Osteocyte (in vitro differentiated cells): Measurements from ENCODE around the gene TMEM175. TPM values are rescaled to one million over a fixed set of nuclear protein-coding genes. Genes with fewer than 3 reads are reported as not detected.
"Not testable (repeated sequence)": the region's sequence is repeated elsewhere in the genome, so short reads cannot be mapped to it uniquely, and the experiment has no call there.

Experiments
- DNase-seq: peaks from one replicate; pipeline ENCODE4 v3.0.0; 2021; ENCODE audit warnings: mixed read lengths; ENCODE audit not compliant: unreplicated experiment; ENCODE audit errors: extremely low spot score
- H3K27ac Mint-ChIP-seq: one replicate; pipeline ENCODE4 v1.8.0; 2021; ENCODE audit warnings: mild to moderate bottlenecking, mixed read lengths; ENCODE audit not compliant: unreplicated experiment
- H3K27me3 Mint-ChIP-seq: one replicate; pipeline ENCODE4 v1.8.0; 2021; ENCODE audit warnings: mixed read lengths; ENCODE audit not compliant: unreplicated experiment
- H3K36me3 Mint-ChIP-seq: one replicate; pipeline ENCODE4 v1.8.0; 2021; ENCODE audit warnings: mixed read lengths; ENCODE audit not compliant: unreplicated experiment
- H3K4me1 Mint-ChIP-seq: one replicate; pipeline ENCODE4 v1.8.0; 2021; ENCODE audit warnings: mixed read lengths; ENCODE audit not compliant: unreplicated experiment
- H3K4me3 Mint-ChIP-seq: one replicate; pipeline ENCODE4 v1.8.0; 2021; ENCODE audit warnings: mild to moderate bottlenecking, moderate library complexity, mixed read lengths; ENCODE audit not compliant: unreplicated experiment
- H3K9me3 Mint-ChIP-seq: one replicate; pipeline ENCODE4 v1.8.0; 2021; ENCODE audit warnings: mixed read lengths; ENCODE audit not compliant: unreplicated experiment
- CTCF ChIP-seq: fragments of 200-600 bp; sonication (generic); IDR thresholded peaks from 2 replicates; pipeline ENCODE4 v1.5.0; 2021; ENCODE audit warnings: antibody characterized with exemption, mild to moderate bottlenecking, moderate library complexity
- total RNA-seq: library from RNA; stranded (reverse); gene quantifications from 2 replicates; pipeline ENCODE4 v1.2.1, GENCODE V29; 2021

The TMEM175 gene
- total RNA-seq, 1 donor from 2014 or later, result 39.7 TPM

GRCh38 chr4:971666-972500 is 39.6 kb downstream of the TMEM175 start:
- Mint-ChIP-seq H3K27ac (no peak overlapping the region), H3K9me3 (no peaks in the 10 kb centered on the region), H3K4me1 (peaks cover 7% of the 10 kb centered on the region), H3K4me3 (peak overlapping the region; percentile 67), H3K36me3 (no peaks in the 10 kb centered on the region), H3K27me3 (no peaks in the 10 kb centered on the region)
- no peak for DNase-seq
- no peak for TF ChIP-seq CTCF

- no peaks in the 10 kb centered on the region for H3K27me3 Mint-ChIP-seq
- peak overlapping the region; percentile 67 for H3K4me3 Mint-ChIP-seq
- no peak for TF ChIP-seq CTCF
- H3K27ac Mint-ChIP-seq, result no peak overlapping the region
- H3K4me1 Mint-ChIP-seq, result peaks cover 7% of the 10 kb centered on the region
- H3K36me3 Mint-ChIP-seq, result no peaks in the 10 kb centered on the region
- no peak for DNase-seq
- no peaks in the 10 kb centered on the region for H3K9me3 Mint-ChIP-seq
These were observed 40.6 kb downstream of the TMEM175 start for GRCh38 chr4:972651-973424.

GRCh38 chr4:973431-974397 is 41.5 kb downstream of the TMEM175 start, which contains the start of gene DGKQ:
Gene DGKQ (minus strand): TSS chr4:973569. CDS start chr4:973482, 87 bp downstream.
- peaks cover 7% of the 10 kb centered on the region for H3K4me1 Mint-ChIP-seq
- TF ChIP-seq CTCF, result no peak
- peak within 1 kb of the TSS; percentile 67 for H3K4me3 Mint-ChIP-seq
- no peaks in the 10 kb centered on the region for H3K27me3 Mint-ChIP-seq
- peak; percentile 96 for DNase-seq
- no peaks in the 10 kb centered on the region for H3K36me3 Mint-ChIP-seq
- no peak within 1 kb of the TSS for H3K27ac Mint-ChIP-seq
- no peaks in the 10 kb centered on the region for H3K9me3 Mint-ChIP-seq

GRCh38 chr4:974668-975067 is 42.4 kb downstream of the TMEM175 start:
- Mint-ChIP-seq H3K36me3 (no peaks in the 10 kb centered on the region), H3K27ac (no peak overlapping the region), H3K9me3 (no peaks in the 10 kb centered on the region), H3K4me3 (no peak overlapping the region), H3K27me3 (no peaks in the 10 kb centered on the region), H3K4me1 (peaks cover 11% of the 10 kb centered on the region)
- TF ChIP-seq CTCF, result no peak
- DNase-seq, result no peak

GRCh38 chr4:976016-976415 is 43.8 kb downstream of the TMEM175 start:
- peaks cover 11% of the 10 kb centered on the region for H3K4me1 Mint-ChIP-seq
- not testable (repeated sequence) for H3K4me3 Mint-ChIP-seq, H3K36me3 Mint-ChIP-seq, H3K9me3 Mint-ChIP-seq, H3K27ac Mint-ChIP-seq, DNase-seq, H3K27me3 Mint-ChIP-seq
